ENCODE measurements around the gene CNOT4.

CNOT4 gene

GRCh38 chr7:135463908-135464307 is 46.0 kb downstream of the CNOT4 start:
- Histone ChIP-seq H3K27ac (ENCODE audit: low read length) (no peak overlapping the region), H3K4me3 (ENCODE audit: low read depth in 1 of 2, low read length in 2 of 2) (no peak overlapping the region), H3K27me3 (ENCODE audit: insufficient read depth, low read length, poor library complexity) (no peaks in the 10 kb centered on the region), H3K79me2 (ENCODE audit: insufficient read depth, low read length) (peaks cover 79% of the 10 kb centered on the region), H3K9me3 (ENCODE audit: insufficient read depth, low read length, severe bottlenecking) (no peaks in the 10 kb centered on the region), H3K9ac (ENCODE audit: low read depth, low read length) (no peak overlapping the region), H4K20me1 (ENCODE audit: insufficient read depth, low read length) (peaks cover 27% of the 10 kb centered on the region; the same call in 1 of the 2 replicates), H2AFZ (ENCODE audit: low read depth, low read length) (no peak overlapping the region), H3K4me2 (ENCODE audit: insufficient read depth, low read length) (no peak overlapping the region), H3K36me3 (ENCODE audit: insufficient read depth, low read length) (no peaks in the 10 kb centered on the region), H3K4me1 (ENCODE audit: insufficient read depth, low read length) (no peaks in the 10 kb centered on the region)
- ATAC-seq (ENCODE audit: insufficient read depth, low read depth) (no peak), DNase-seq (no peak)
- TF ChIP-seq, protein P1, sequence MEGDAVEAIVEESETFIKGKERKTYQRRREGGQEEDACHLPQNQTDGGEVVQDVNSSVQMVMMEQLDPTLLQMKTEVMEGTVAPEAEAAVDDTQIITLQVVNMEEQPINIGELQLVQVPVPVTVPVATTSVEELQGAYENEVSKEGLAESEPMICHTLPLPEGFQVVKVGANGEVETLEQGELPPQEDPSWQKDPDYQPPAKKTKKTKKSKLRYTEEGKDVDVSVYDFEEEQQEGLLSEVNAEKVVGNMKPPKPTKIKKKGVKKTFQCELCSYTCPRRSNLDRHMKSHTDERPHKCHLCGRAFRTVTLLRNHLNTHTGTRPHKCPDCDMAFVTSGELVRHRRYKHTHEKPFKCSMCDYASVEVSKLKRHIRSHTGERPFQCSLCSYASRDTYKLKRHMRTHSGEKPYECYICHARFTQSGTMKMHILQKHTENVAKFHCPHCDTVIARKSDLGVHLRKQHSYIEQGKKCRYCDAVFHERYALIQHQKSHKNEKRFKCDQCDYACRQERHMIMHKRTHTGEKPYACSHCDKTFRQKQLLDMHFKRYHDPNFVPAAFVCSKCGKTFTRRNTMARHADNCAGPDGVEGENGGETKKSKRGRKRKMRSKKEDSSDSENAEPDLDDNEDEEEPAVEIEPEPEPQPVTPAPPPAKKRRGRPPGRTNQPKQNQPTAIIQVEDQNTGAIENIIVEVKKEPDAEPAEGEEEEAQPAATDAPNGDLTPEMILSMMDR (IDR thresholded peaks at IDR 0.05; ENCODE audit: borderline replicate concordance, extremely low read depth, low read length, poor library complexity, severe bottlenecking) = no peak
- no peak for TF ChIP-seq EZH2 (IDR thresholded peaks at IDR 0.05; ENCODE audit: borderline replicate concordance, low read depth, low read length, severe bottlenecking)

GRCh38 chr7:135459951-135460567 is 49.8 kb downstream of the CNOT4 start:
- Histone ChIP-seq H3K4me1 (ENCODE audit: insufficient read depth, low read length) (no peaks in the 10 kb centered on the region), H3K4me2 (ENCODE audit: insufficient read depth, low read length) (no peak overlapping the region), H3K4me3 (ENCODE audit: low read depth in 1 of 2, low read length in 2 of 2) (no peak overlapping the region), H2AFZ (ENCODE audit: low read depth, low read length) (no peak overlapping the region), H3K9ac (ENCODE audit: low read depth, low read length) (no peak overlapping the region), H3K36me3 (ENCODE audit: insufficient read depth, low read length) (no peaks in the 10 kb centered on the region), H3K9me3 (ENCODE audit: insufficient read depth, low read length, severe bottlenecking) (no peaks in the 10 kb centered on the region), H3K27ac (ENCODE audit: low read length) (no peak overlapping the region), H3K79me2 (ENCODE audit: insufficient read depth, low read length) (peaks cover 91% of the 10 kb centered on the region), H3K27me3 (ENCODE audit: insufficient read depth, low read length, poor library complexity) (no peaks in the 10 kb centered on the region), H4K20me1 (ENCODE audit: insufficient read depth, low read length) (peaks cover 31% of the 10 kb centered on the region; the same call in 1 of the 2 replicates)
- no peak for TF ChIP-seq EZH2 (IDR thresholded peaks at IDR 0.05; ENCODE audit: borderline replicate concordance, low read depth, low read length, severe bottlenecking)
- DNase-seq (no peak), ATAC-seq (ENCODE audit: insufficient read depth, low read depth) (no peak)

DNA sequence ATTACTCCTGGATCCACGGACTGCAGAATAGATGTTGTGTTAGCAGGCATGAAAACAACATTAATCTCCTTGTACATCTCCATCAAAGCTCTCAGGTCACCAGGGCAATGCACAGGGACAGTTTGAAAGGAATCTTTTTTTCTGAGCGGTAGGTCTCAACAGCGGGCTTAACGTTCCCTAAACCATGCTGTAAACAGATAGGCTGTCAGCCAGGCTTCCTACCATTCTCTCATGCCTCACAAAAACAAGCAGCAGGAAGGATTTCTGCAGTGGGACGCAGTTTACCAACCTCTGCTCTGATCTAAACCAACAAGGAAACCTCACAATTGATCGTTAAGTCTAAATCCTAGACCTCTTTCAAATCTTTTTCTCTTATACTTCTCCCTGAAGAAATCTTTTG is 50.8 kb downstream of the CNOT4 start:
- Histone ChIP-seq H3K9ac (ENCODE audit: low read depth, low read length) (no peak overlapping the region), H3K4me1 (ENCODE audit: insufficient read depth, low read length) (no peaks in the 10 kb centered on the region), H4K20me1 (ENCODE audit: insufficient read depth, low read length) (peaks cover 35% of the 10 kb centered on the region; the same call in 1 of the 2 replicates), H3K79me2 (ENCODE audit: insufficient read depth, low read length) (peaks cover 91% of the 10 kb centered on the region), H3K27me3 (ENCODE audit: insufficient read depth, low read length, poor library complexity) (no peaks in the 10 kb centered on the region), H3K36me3 (ENCODE audit: insufficient read depth, low read length) (no peaks in the 10 kb centered on the region), H3K9me3 (ENCODE audit: insufficient read depth, low read length, severe bottlenecking) (no peaks in the 10 kb centered on the region), H3K4me3 (ENCODE audit: low read depth in 1 of 2, low read length in 2 of 2) (no peak overlapping the region), H3K4me2 (ENCODE audit: insufficient read depth, low read length) (no peak overlapping the region), H2AFZ (ENCODE audit: low read depth, low read length) (no peak overlapping the region), H3K27ac (ENCODE audit: low read length) (no peak overlapping the region)
- TF ChIP-seq, protein P1 (IDR thresholded peaks at IDR 0.05; ENCODE audit: borderline replicate concordance, extremely low read depth, low read length, poor library complexity, severe bottlenecking) = no peak
- no peak for TF ChIP-seq EZH2 (IDR thresholded peaks at IDR 0.05; ENCODE audit: borderline replicate concordance, low read depth, low read length, severe bottlenecking)
- DNase-seq (no peak), ATAC-seq (ENCODE audit: insufficient read depth, low read depth) (no peak)

DNA sequence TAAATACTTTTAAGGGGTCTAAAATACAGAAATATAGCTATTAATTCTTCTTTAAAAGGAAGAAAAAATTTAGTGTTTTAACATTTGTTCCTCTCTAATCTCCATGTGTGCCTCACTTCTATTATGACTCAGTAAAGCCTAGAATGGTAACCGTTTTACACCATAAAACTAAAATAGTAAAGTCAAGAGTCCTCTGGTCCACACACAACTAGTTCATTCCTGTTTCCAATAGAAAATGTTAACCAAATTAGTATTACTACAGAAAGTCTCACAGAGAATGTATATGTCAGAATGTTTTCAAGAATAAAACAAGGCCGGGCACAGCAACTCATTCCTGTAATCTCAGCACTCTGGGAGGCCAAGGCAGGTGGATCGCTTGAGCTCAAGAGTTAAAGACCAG is 55.8 kb downstream of the CNOT4 start:
- H2AFZ ChIP-seq (ENCODE audit: low read depth, low read length) = no peak overlapping the region
- H3K9ac ChIP-seq (ENCODE audit: low read depth, low read length) = no peak overlapping the region
- H3K4me3 ChIP-seq (ENCODE audit: low read depth in 1 of 2, low read length in 2 of 2) = no peak overlapping the region
- H3K4me1 ChIP-seq (ENCODE audit: insufficient read depth, low read length) = no peaks in the 10 kb centered on the region
- no peaks in the 10 kb centered on the region for H3K36me3 ChIP-seq (ENCODE audit: insufficient read depth, low read length)
- H3K9me3 ChIP-seq (ENCODE audit: insufficient read depth, low read length, severe bottlenecking) = no peaks in the 10 kb centered on the region
- peaks cover 48% of the 10 kb centered on the region; the same call in 1 of the 2 replicates for H4K20me1 ChIP-seq (ENCODE audit: insufficient read depth, low read length)
- no peak overlapping the region for H3K4me2 ChIP-seq (ENCODE audit: insufficient read depth, low read length)
- H3K27me3 ChIP-seq (ENCODE audit: insufficient read depth, low read length, poor library complexity) = no peaks in the 10 kb centered on the region
- no peak overlapping the region for H3K27ac ChIP-seq (ENCODE audit: low read length)
- ATAC-seq (ENCODE audit: insufficient read depth, low read depth) (no peak), DNase-seq (no peak)
- TF ChIP-seq EZH2 (IDR thresholded peaks at IDR 0.05; ENCODE audit: borderline replicate concordance, low read depth, low read length, severe bottlenecking) = no peak
- TF ChIP-seq, protein P1 (IDR thresholded peaks at IDR 0.05; ENCODE audit: borderline replicate concordance, extremely low read depth, low read length, poor library complexity, severe bottlenecking) = no peak
- H3K79me2 ChIP-seq (ENCODE audit: insufficient read depth, low read length) = peaks cover 92% of the 10 kb centered on the region

Measured in DND-41 (cell line).